VCaP (cell line): ENCODE results near the gene HOXC11.

ENCODE experiments used
- H3K27ac ChIP-seq: fragments of 450-650 bp; 2 replicates; pipeline ENCODE4 v1.5.1; 2017
- CTCF ChIP-seq: fragments of 450-650 bp; conservative IDR thresholded peaks from 2 replicates; pipeline ENCODE4 v1.5.1; 2017; ENCODE audit warnings: mild to moderate bottlenecking, moderate library complexity

HOXC11 gene

GRCh38 chr12:53931844-53932581, 40.9 kb upstream of the HOXC11 start:
- no peak for TF ChIP-seq CTCF
- no peak overlapping the region for H3K27ac ChIP-seq

GRCh38 chr12:53932915-53933314, 40.0 kb upstream of the HOXC11 start:
- no peak overlapping the region for H3K27ac ChIP-seq
- no peak for TF ChIP-seq CTCF

- no peak for TF ChIP-seq CTCF
- H3K27ac ChIP-seq = no peak overlapping the region
These were observed 37.3 kb upstream of the HOXC11 start for GRCh38 chr12:53935383-53936341.

- no peak overlapping the region for H3K27ac ChIP-seq
- no peak for TF ChIP-seq CTCF
These were observed 35.8 kb upstream of the HOXC11 start for GRCh38 chr12:53937099-53937498.

GRCh38 chr12:53937596-53938325, 35.2 kb upstream of the HOXC11 start:
- no peak for TF ChIP-seq CTCF
- H3K27ac ChIP-seq = peak overlapping the region; percentile 17; the same call in 1 of the 2 replicates

GRCh38 chr12:53938326-53939140, 34.4 kb upstream of the HOXC11 start, which contains the start of gene HOXC13:
TSS of gene HOXC13 (plus strand) at chr12:53938831. CDS start at chr12:53938907, 76 bp downstream.
- no peak for TF ChIP-seq CTCF
- H3K27ac ChIP-seq = peak within 1 kb of the TSS; percentile 33; the same call in 1 of the 2 replicates
